ENCODE results near the gene ZNF625. TPM values are rescaled to one million over a fixed set of nuclear protein-coding genes. Genes with fewer than 3 reads are reported as not detected.

The ZNF625 gene
- total RNA-seq, 1 donor from 2014 or later: 24.4 TPM

GRCh38 chr19:12137221-12137940 lies 19.2 kb downstream of the ZNF625 start:
- DNase-seq (ENCODE audit: low spot score in 2 of 2, unreplicated experiment in 2 of 2): no peak
- TF ChIP-seq CTCF (IDR thresholded peaks at IDR 0.05; ENCODE audit: unreplicated experiment): no peak
- Mint-ChIP-seq H3K27me3 (ENCODE audit: low read depth) (no peaks in the 10 kb centered on the region), H3K4me3 (no peak overlapping the region), H3K36me3 (peaks cover 58% of the 10 kb centered on the region), H3K9me3 (peaks cover 28% of the 10 kb centered on the region), H3K4me1 (peaks cover 24% of the 10 kb centered on the region), H3K27ac (peak overlapping the region; percentile 53)

GRCh38 chr19:12133069-12133468 lies 23.5 kb downstream of the ZNF625 start:
- peaks cover 76% of the 10 kb centered on the region for H3K36me3 Mint-ChIP-seq
- H3K4me3 Mint-ChIP-seq: no peak overlapping the region
- H3K4me1 Mint-ChIP-seq: peaks cover 2% of the 10 kb centered on the region
- H3K27me3 Mint-ChIP-seq (ENCODE audit: low read depth): no peaks in the 10 kb centered on the region
- no peak for DNase-seq (ENCODE audit: low spot score in 2 of 2, unreplicated experiment in 2 of 2)
- H3K27ac Mint-ChIP-seq: no peak overlapping the region
- peaks cover 54% of the 10 kb centered on the region for H3K9me3 Mint-ChIP-seq
- no peak for TF ChIP-seq CTCF (IDR thresholded peaks at IDR 0.05; ENCODE audit: unreplicated experiment)

GRCh38 chr19:12126707-12127106 lies 29.8 kb downstream of the ZNF625 start:
- no peak for DNase-seq (ENCODE audit: low spot score in 2 of 2, unreplicated experiment in 2 of 2)
- no peaks in the 10 kb centered on the region for H3K4me1 Mint-ChIP-seq
- peaks cover 38% of the 10 kb centered on the region for H3K36me3 Mint-ChIP-seq
- peaks cover 39% of the 10 kb centered on the region for H3K9me3 Mint-ChIP-seq
- H3K27me3 Mint-ChIP-seq (ENCODE audit: low read depth): no peaks in the 10 kb centered on the region
- H3K4me3 Mint-ChIP-seq: no peak overlapping the region
- no peak overlapping the region for H3K27ac Mint-ChIP-seq
- no peak for TF ChIP-seq CTCF (IDR thresholded peaks at IDR 0.05; ENCODE audit: unreplicated experiment)

- no peak for TF ChIP-seq CTCF (IDR thresholded peaks at IDR 0.05; ENCODE audit: unreplicated experiment)
- no peak for DNase-seq (ENCODE audit: low spot score in 2 of 2, unreplicated experiment in 2 of 2)
- H3K36me3 Mint-ChIP-seq: peaks cover 35% of the 10 kb centered on the region
Measured at GRCh38 chr19:12117201-12117970, 39.1 kb downstream of the ZNF625 start.

GRCh38 chr19:12113121-12113520 lies 43.4 kb downstream of the ZNF625 start:
- no peaks in the 10 kb centered on the region for H3K27me3 Mint-ChIP-seq (ENCODE audit: low read depth)
- peaks cover 62% of the 10 kb centered on the region for H3K36me3 Mint-ChIP-seq

More at GRCh38 chr19:12117201-12117970, 39.1 kb downstream of the ZNF625 start:
- no peaks in the 10 kb centered on the region for H3K27me3 Mint-ChIP-seq (ENCODE audit: low read depth)
- peaks cover 25% of the 10 kb centered on the region for H3K9me3 Mint-ChIP-seq
- H3K27ac Mint-ChIP-seq: no peak overlapping the region
- no peaks in the 10 kb centered on the region for H3K4me1 Mint-ChIP-seq
- no peak overlapping the region for H3K4me3 Mint-ChIP-seq

More at GRCh38 chr19:12113121-12113520, 43.4 kb downstream of the ZNF625 start:
- no peak for TF ChIP-seq CTCF (IDR thresholded peaks at IDR 0.05; ENCODE audit: unreplicated experiment)
- Mint-ChIP-seq H3K4me1 (no peaks in the 10 kb centered on the region), H3K4me3 (no peak overlapping the region), H3K27ac (no peak overlapping the region), H3K9me3 (peaks cover 51% of the 10 kb centered on the region)
- DNase-seq (ENCODE audit: low spot score in 2 of 2, unreplicated experiment in 2 of 2): no peak

Data from mesothelial cell of epicardium (in vitro differentiated cells).